ENCODE measurements around the gene PCBP1. TPM values are rescaled to one million over a fixed set of nuclear protein-coding genes. Genes with fewer than 3 reads are reported as not detected.

The PCBP1 gene
- total and polyA plus RNA-seq, 9 of the 15 experiments (the other 6 are each of a cell fraction or from before 2014, with no cell fraction given) = 19.2 to 407 (median 78.1) TPM

DNA sequence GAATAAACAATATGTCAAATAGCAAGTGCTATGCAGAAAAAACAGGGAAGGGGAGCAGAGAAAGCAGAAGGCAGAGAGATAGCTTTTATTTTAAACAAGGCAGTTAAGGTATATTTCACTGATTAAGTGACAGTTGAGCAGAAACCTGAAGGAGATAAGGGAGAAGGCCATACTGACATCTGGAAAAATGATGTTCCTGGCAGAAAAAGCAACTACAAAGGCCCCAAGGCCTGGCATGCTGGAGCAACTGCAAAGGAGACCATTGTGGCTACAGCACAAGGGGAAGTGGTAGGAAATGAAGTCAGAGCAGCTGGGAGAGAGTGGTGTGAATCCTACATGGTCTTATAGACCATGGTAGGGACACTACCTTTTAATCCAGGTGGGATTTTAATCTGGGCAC, 8.9 kb upstream of the PCBP1 start (continued):
- TF ChIP-seq, protein P1, sequence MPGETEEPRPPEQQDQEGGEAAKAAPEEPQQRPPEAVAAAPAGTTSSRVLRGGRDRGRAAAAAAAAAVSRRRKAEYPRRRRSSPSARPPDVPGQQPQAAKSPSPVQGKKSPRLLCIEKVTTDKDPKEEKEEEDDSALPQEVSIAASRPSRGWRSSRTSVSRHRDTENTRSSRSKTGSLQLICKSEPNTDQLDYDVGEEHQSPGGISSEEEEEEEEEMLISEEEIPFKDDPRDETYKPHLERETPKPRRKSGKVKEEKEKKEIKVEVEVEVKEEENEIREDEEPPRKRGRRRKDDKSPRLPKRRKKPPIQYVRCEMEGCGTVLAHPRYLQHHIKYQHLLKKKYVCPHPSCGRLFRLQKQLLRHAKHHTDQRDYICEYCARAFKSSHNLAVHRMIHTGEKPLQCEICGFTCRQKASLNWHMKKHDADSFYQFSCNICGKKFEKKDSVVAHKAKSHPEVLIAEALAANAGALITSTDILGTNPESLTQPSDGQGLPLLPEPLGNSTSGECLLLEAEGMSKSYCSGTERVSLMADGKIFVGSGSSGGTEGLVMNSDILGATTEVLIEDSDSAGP (CRISPR knock-in tag; IDR thresholded peaks at IDR 0.05) = no peak
- TF ChIP-seq BRD9 (IDR thresholded peaks at IDR 0.05; ENCODE audit: low read depth, partially characterized antibody) (peak; percentile 33), ZNF766 (CRISPR knock-in tag; conservative IDR thresholded peaks at IDR 0.05) (0 out of 2 replicates have a peak, but pooled peaks have one; percentile 57), ZNF311 (CRISPR knock-in tag; IDR thresholded peaks at IDR 0.05) (no peak), L3MBTL2 (IDR thresholded peaks at IDR 0.05) (no peak), PHB2 (IDR thresholded peaks at IDR 0.05; ENCODE audit: low read depth) (peak; percentile 55; the same call in 1 of the 2 replicates), RAD21 (CRISPR knock-in tag; conservative IDR thresholded peaks at IDR 0.05 in 1 of 2, IDR thresholded peaks at IDR 0.05 in 1 of 2) (peak in 1 of 2 experiments; percentile 23; a peak in 1 of 4 replicates), CREM (IDR thresholded peaks at IDR 0.05; ENCODE audit: low read depth) (peak; percentile 4; the same call in 1 of the 2 replicates), GATAD2A (IDR thresholded peaks at IDR 0.05) (0 out of 2 replicates have a peak, but pooled peaks have one; percentile 21), ZNF785 (CRISPR knock-in tag; IDR thresholded peaks at IDR 0.05) (no peak), CEBPG (CRISPR knock-in tag; IDR thresholded peaks at IDR 0.05) (no peak), CEBPG (tag; conservative IDR thresholded peaks at IDR 0.05 in 1 of 2, IDR thresholded peaks at IDR 0.05 in 1 of 2) (no peak), ZEB2 (IDR thresholded peaks at IDR 0.05) (peak; percentile 73; the same call in 1 of the 2 replicates)
- TF ChIP-seq, protein P2, sequence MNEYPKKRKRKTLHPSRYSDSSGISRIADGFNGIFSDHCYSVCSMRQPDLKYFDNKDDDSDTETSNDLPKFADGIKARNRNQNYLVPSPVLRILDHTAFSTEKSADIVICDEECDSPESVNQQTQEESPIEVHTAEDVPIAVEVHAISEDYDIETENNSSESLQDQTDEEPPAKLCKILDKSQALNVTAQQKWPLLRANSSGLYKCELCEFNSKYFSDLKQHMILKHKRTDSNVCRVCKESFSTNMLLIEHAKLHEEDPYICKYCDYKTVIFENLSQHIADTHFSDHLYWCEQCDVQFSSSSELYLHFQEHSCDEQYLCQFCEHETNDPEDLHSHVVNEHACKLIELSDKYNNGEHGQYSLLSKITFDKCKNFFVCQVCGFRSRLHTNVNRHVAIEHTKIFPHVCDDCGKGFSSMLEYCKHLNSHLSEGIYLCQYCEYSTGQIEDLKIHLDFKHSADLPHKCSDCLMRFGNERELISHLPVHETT (CRISPR knock-in tag; conservative IDR thresholded peaks at IDR 0.05 in 1 of 2, IDR thresholded peaks at IDR 0.05 in 1 of 2) = 0 out of 4 replicates have a peak, but pooled peaks of 1 of the 2 experiments have one; percentile 25
- TF ChIP-seq, protein P3, sequence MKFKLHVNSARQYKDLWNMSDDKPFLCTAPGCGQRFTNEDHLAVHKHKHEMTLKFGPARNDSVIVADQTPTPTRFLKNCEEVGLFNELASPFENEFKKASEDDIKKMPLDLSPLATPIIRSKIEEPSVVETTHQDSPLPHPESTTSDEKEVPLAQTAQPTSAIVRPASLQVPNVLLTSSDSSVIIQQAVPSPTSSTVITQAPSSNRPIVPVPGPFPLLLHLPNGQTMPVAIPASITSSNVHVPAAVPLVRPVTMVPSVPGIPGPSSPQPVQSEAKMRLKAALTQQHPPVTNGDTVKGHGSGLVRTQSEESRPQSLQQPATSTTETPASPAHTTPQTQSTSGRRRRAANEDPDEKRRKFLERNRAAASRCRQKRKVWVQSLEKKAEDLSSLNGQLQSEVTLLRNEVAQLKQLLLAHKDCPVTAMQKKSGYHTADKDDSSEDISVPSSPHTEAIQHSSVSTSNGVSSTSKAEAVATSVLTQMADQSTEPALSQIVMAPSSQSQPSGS (CRISPR knock-in tag; IDR thresholded peaks at IDR 0.05) = no peak
- TF ChIP-seq, protein P4, sequence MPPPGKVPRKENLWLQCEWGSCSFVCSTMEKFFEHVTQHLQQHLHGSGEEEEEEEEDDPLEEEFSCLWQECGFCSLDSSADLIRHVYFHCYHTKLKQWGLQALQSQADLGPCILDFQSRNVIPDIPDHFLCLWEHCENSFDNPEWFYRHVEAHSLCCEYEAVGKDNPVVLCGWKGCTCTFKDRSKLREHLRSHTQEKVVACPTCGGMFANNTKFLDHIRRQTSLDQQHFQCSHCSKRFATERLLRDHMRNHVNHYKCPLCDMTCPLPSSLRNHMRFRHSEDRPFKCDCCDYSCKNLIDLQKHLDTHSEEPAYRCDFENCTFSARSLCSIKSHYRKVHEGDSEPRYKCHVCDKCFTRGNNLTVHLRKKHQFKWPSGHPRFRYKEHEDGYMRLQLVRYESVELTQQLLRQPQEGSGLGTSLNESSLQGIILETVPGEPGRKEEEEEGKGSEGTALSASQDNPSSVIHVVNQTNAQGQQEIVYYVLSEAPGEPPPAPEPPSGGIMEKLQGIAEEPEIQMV (tag; conservative IDR thresholded peaks at IDR 0.05; ENCODE audit: low read depth) = no peak
- TF ChIP-seq, protein P5, sequence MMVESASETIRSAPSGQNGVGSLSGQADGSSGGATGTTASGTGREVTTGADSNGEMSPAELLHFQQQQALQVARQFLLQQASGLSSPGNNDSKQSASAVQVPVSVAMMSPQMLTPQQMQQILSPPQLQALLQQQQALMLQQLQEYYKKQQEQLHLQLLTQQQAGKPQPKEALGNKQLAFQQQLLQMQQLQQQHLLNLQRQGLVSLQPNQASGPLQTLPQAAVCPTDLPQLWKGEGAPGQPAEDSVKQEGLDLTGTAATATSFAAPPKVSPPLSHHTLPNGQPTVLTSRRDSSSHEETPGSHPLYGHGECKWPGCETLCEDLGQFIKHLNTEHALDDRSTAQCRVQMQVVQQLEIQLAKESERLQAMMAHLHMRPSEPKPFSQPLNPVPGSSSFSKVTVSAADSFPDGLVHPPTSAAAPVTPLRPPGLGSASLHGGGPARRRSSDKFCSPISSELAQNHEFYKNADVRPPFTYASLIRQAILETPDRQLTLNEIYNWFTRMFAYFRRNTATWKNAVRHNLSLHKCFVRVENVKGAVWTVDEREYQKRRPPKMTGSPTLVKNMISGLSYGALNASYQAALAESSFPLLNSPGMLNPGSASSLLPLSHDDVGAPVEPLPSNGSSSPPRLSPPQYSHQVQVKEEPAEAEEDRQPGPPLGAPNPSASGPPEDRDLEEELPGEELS (CRISPR knock-in tag; IDR thresholded peaks at IDR 0.05; ENCODE audit: borderline replicate concordance) = no peak

All from K562 (cell line).